Thymus (tissue), 11 donors: ENCODE results near the gene MAPK12. TPM values are rescaled to one million over a fixed set of nuclear protein-coding genes. Genes with fewer than 3 reads are reported as not detected.
"Not testable (repeated sequence)": the region's sequence is repeated elsewhere in the genome, so short reads cannot be mapped to it uniquely, and the experiment has no call there.

Experiments used
- DNase-seq, 9 donors: peaks; one replicate each; pipeline ENCODE4 v3.0.0-alpha.2; 2013; ENCODE audit warnings: low spot score in 9 of 9, low read depth in 6 of 9, missing footprints in 1 of 9
- H3K27ac ChIP-seq, 2 donors: one replicate each; pipeline ENCODE4 v1.5.1; 2013; ENCODE audit warnings: control low read depth in 1 of 2, low read depth in 1 of 2, low read length in 1 of 2, mild to moderate bottlenecking in 1 of 2, moderate library complexity in 1 of 2
- H3K27me3 ChIP-seq, 2 donors: one replicate each; pipeline ENCODE4 v1.5.1; 2013; ENCODE audit warnings: low read length in 1 of 2; ENCODE audit not compliant: control insufficient read depth in 2 of 2, insufficient read depth in 1 of 2
- H3K36me3 ChIP-seq, 2 donors: one replicate each; pipeline ENCODE4 v1.5.1; 2013; ENCODE audit warnings: low read length in 1 of 2, mild to moderate bottlenecking in 1 of 2, moderate library complexity in 1 of 2; ENCODE audit not compliant: control insufficient read depth in 2 of 2, insufficient read depth in 2 of 2
- H3K4me1 ChIP-seq, 2 donors: one replicate each; pipeline ENCODE4 v1.5.1; 2013; ENCODE audit warnings: low read length in 2 of 2; ENCODE audit not compliant: control insufficient read depth in 2 of 2, insufficient read depth in 2 of 2
- H3K4me3 ChIP-seq, 2 donors: one replicate each; pipeline ENCODE4 v1.5.1; 2013; ENCODE audit warnings: low read length in 2 of 2, control low read depth in 1 of 2, mild to moderate bottlenecking in 1 of 2
- H3K9me3 ChIP-seq, 2 donors: one replicate each; pipeline ENCODE4 v1.5.1; 2013; ENCODE audit warnings: low read length in 1 of 2, mild to moderate bottlenecking in 1 of 2; ENCODE audit not compliant: control insufficient read depth in 2 of 2, insufficient read depth in 1 of 2
- WGBS: extraction: QIAGEN DNeasy Blood & Tissue Kit; methylation state at CpG from one replicate; pipeline ENCODE4 v1.1.7; 2013; 5-methylcytosine and 5-hydroxymethylcytosine counted together
- polyA plus RNA-seq: library from polyadenylated mRNA; stranded (reverse); fragments of 200-250 nt; gene quantifications from one replicate; pipeline ENCODE4 v1.2.3, GENCODE V29; 2013
- total RNA-seq: library from RNA; stranded (reverse); fragments of 120-200 nt; gene quantifications from one replicate; pipeline ENCODE4 v1.2.4, GENCODE V29; 2013
- donor health status: healthy.

The MAPK12 gene
- total and polyA plus RNA-seq, 2 donors = 2.2 to 8.2 TPM

- Histone ChIP-seq H3K9me3 (peaks cover 0 to 2% of the 10 kb centered on the region in 2 donors), H3K27me3 (no peaks in the 10 kb centered on the region), H3K27ac (no peak overlapping the region), H3K4me1 (no peaks in the 10 kb centered on the region), H3K4me3 (no peak overlapping the region), H3K36me3 (peaks cover 66% of the 10 kb centered on the region in 2 donors)
- WGBS = 96% methylated on average over 22 of the region's 22 CpGs
- no peak for DNase-seq
Measured at GRCh38 chr22:50208430-50208938, 53.0 kb downstream of the MAPK12 start.

- 85% methylated on average over 23 of the region's 23 CpGs for WGBS
- no peak overlapping the region for H3K4me3 ChIP-seq
- peaks cover 62 to 64% of the 10 kb centered on the region in 2 donors for H3K36me3 ChIP-seq
Measured at GRCh38 chr22:50207383-50208140, 53.9 kb downstream of the MAPK12 start.

GRCh38 chr22:50206599-50206998 lies 54.9 kb downstream of the MAPK12 start:
- H3K27ac ChIP-seq = no peak overlapping the region
- no peak overlapping the region for H3K4me3 ChIP-seq
- 84% methylated on average over 10 of the region's 10 CpGs for WGBS
- H3K36me3 ChIP-seq = peaks cover 58 to 60% of the 10 kb centered on the region in 2 donors
- peaks cover 0 to 3% of the 10 kb centered on the region in 2 donors for H3K27me3 ChIP-seq
- H3K9me3 ChIP-seq = peaks cover 0 to 2% of the 10 kb centered on the region in 2 donors
- peaks cover 8% of the 10 kb centered on the region in 2 donors for H3K4me1 ChIP-seq
- no peak for DNase-seq

More at GRCh38 chr22:50207383-50208140, 53.9 kb downstream of the MAPK12 start:
- Histone ChIP-seq H3K4me1 (no peaks in the 10 kb centered on the region), H3K27me3 (no peaks in the 10 kb centered on the region), H3K27ac (no peak overlapping the region), H3K9me3 (peaks cover 0 to 2% of the 10 kb centered on the region in 2 donors)
- no peak for DNase-seq

- Histone ChIP-seq H3K36me3 (peaks cover 55 to 57% of the 10 kb centered on the region in 2 donors), H3K27ac (no peak overlapping the region)
Measured at GRCh38 chr22:50205781-50206569, 55.5 kb downstream of the MAPK12 start.

GRCh38 chr22:50204998-50205397 lies 56.5 kb downstream of the MAPK12 start:
- not testable (repeated sequence) for H3K27me3 ChIP-seq
- H3K4me1 ChIP-seq = peaks cover 10 to 13% of the 10 kb centered on the region in 2 donors

More at GRCh38 chr22:50205781-50206569, 55.5 kb downstream of the MAPK12 start:
- Histone ChIP-seq H3K9me3 (peaks cover 0 to 2% of the 10 kb centered on the region in 2 donors), H3K4me1 (peaks cover 8 to 10% of the 10 kb centered on the region in 2 donors), H3K27me3 (peaks cover 0 to 3% of the 10 kb centered on the region in 2 donors), H3K4me3 (no peak overlapping the region)
- WGBS = 97% methylated on average over 45 of the region's 45 CpGs
- DNase-seq = no peak

GRCh38 chr22:50204571-50204970 lies 56.9 kb downstream of the MAPK12 start:
- no peak for DNase-seq
- H3K36me3 ChIP-seq = peaks cover 43 to 45% of the 10 kb centered on the region in 2 donors
- peaks cover 0 to 3% of the 10 kb centered on the region in 2 donors for H3K27me3 ChIP-seq
- peaks cover 0 to 2% of the 10 kb centered on the region in 2 donors for H3K9me3 ChIP-seq
- H3K27ac ChIP-seq = no peak overlapping the region
- peaks cover 14 to 17% of the 10 kb centered on the region in 2 donors for H3K4me1 ChIP-seq
- WGBS = 97% methylated on average over 7 of the region's 7 CpGs
- no peak overlapping the region for H3K4me3 ChIP-seq

More at GRCh38 chr22:50204998-50205397, 56.5 kb downstream of the MAPK12 start:
- 98% methylated on average over 9 of the region's 9 CpGs for WGBS
- H3K27ac ChIP-seq, H3K9me3 ChIP-seq, H3K4me3 ChIP-seq, DNase-seq: not testable (repeated sequence)
- peaks cover 45 to 47% of the 10 kb centered on the region in 2 donors for H3K36me3 ChIP-seq

- no peak overlapping the region for H3K4me3 ChIP-seq
- WGBS = 99% methylated on average over 1 of the region's 1 CpG
- H3K9me3 ChIP-seq = peaks cover 0 to 2% of the 10 kb centered on the region in 2 donors
- DNase-seq = no peak
- H3K36me3 ChIP-seq = peaks cover 39 to 44% of the 10 kb centered on the region in 2 donors
- peaks cover 0 to 3% of the 10 kb centered on the region in 2 donors for H3K27me3 ChIP-seq
- no peak overlapping the region for H3K27ac ChIP-seq
- H3K4me1 ChIP-seq = peaks cover 16 to 19% of the 10 kb centered on the region in 2 donors
Measured at GRCh38 chr22:50203288-50203687, 58.2 kb downstream of the MAPK12 start.
